GM23248 (cell line): ENCODE measurements around the gene MYCN. TPM values are rescaled to one million over a fixed set of nuclear protein-coding genes. Genes with fewer than 3 reads are reported as not detected.

Experiments used
- DNase-seq: peaks from one replicate; pipeline ENCODE4 v3.0.0-alpha.2; 2015
- H2AFZ ChIP-seq: fragments of 200-600 bp; sonication (generic); 2 replicates; pipeline ENCODE4 v1.6.1; 2016; ENCODE audit warnings: antibody characterized with exemption
- H3F3A ChIP-seq: fragments of 200-600 bp; sonication (generic); 2 replicates; pipeline ENCODE4 v1.6.1; 2016; ENCODE audit warnings: mild to moderate bottlenecking, antibody characterized with exemption, mixed run types; ENCODE audit not compliant: insufficient read depth
- H3K27ac ChIP-seq: fragments of 200-600 bp; sonication (generic); 2 replicates; pipeline ENCODE4 v1.5.1; 2016; ENCODE audit warnings: mild to moderate bottlenecking
- H3K27me3 ChIP-seq: fragments of 200-600 bp; sonication (generic); replicated peaks from 2 replicates; pipeline ENCODE4 v1.6.1; 2016; ENCODE audit warnings: mild to moderate bottlenecking; ENCODE audit not compliant: insufficient read depth
- H3K36me3 ChIP-seq: fragments of 200-600 bp; sonication (generic); 2 replicates; pipeline ENCODE4 v1.6.1; 2016; ENCODE audit warnings: low read depth, mild to moderate bottlenecking
- H3K4me1 ChIP-seq: fragments of 200-600 bp; sonication (generic); 2 replicates; pipeline ENCODE4 v1.6.1; 2016; ENCODE audit warnings: mild to moderate bottlenecking; ENCODE audit not compliant: insufficient read depth
- H3K4me2 ChIP-seq: fragments of 200-600 bp; sonication (generic); one replicate; pipeline ENCODE4 v1.6.1; 2016; ENCODE audit warnings: mild to moderate bottlenecking; ENCODE audit not compliant: unreplicated experiment
- H3K4me3 ChIP-seq: fragments of 200-600 bp; sonication (generic); 2 replicates; pipeline ENCODE4 v1.5.1; 2016; ENCODE audit warnings: mild to moderate bottlenecking
- H3K79me2 ChIP-seq: fragments of 200-600 bp; sonication (generic); 2 replicates; pipeline ENCODE4 v1.6.1; 2016; ENCODE audit warnings: mild to moderate bottlenecking; ENCODE audit not compliant: insufficient read depth
- H3K9ac ChIP-seq: fragments of 200-600 bp; sonication (generic); 2 replicates; pipeline ENCODE4 v1.6.1; 2016; ENCODE audit warnings: mild to moderate bottlenecking
- H3K9me2 ChIP-seq: fragments of 200-600 bp; sonication (generic); 2 replicates; pipeline ENCODE4 v1.6.1; 2016; ENCODE audit warnings: mixed run types, mild to moderate bottlenecking, moderate library complexity; ENCODE audit not compliant: insufficient read depth
- H3K9me3 ChIP-seq: fragments of 200-600 bp; sonication (generic); one replicate; pipeline ENCODE4 v1.6.1; 2017; ENCODE audit warnings: low read depth
- H4K20me1 ChIP-seq: fragments of 200-600 bp; sonication (generic); 2 replicates; pipeline ENCODE4 v1.6.0; 2016; ENCODE audit not compliant: insufficient read depth
- EZH2 ChIP-seq: fragments of 200-600 bp; sonication (generic); IDR thresholded peaks from 2 replicates; pipeline ENCODE4 v1.6.1; 2018; ENCODE audit warnings: antibody characterized with exemption, mild to moderate bottlenecking; ENCODE audit not compliant: insufficient read depth, poor library complexity, severe bottlenecking
- EZH2phosphoT487 ChIP-seq: fragments of 200-600 bp; sonication (generic); IDR thresholded peaks from 2 replicates; pipeline ENCODE4 v1.6.1; 2018; ENCODE audit warnings: antibody characterized with exemption, moderate library complexity, mild to moderate bottlenecking, low read depth; ENCODE audit not compliant: insufficient read depth
- WGBS, 2 experiments: methylation state at CpG; one replicate each; pipeline ENCODE4 v1.1.6; 2015 to 2017; ENCODE audit warnings: low lambda C conversion rate in 2 of 2, low coverage in 1 of 2; ENCODE audit errors: missing lambda C conversion rate in 2 of 2; 5-methylcytosine and 5-hydroxymethylcytosine counted together
- in situ Hi-C: fragments of 300-500 bp; cut with MboI; formaldehyde crosslinking; loops from 2 replicates; pipeline ENCODE4 v1.15.0; 2020
- polyA plus RNA-seq: library from polyadenylated mRNA; unstranded; fragments of >200 nt; fragmentation: Nextera tagmentation; extraction: Ambion mirVana; gene quantifications from 2 replicates; pipeline ENCODE4 v1.2.1, GENCODE V29; 2016
- total RNA-seq: library from RNA; depleted of rRNA; stranded (reverse); fragments of >200 nt; shearing (Covaris generic); gene quantifications from 2 replicates; pipeline ENCODE4 v1.2.3, GENCODE V29; 2014

The MYCN gene
- total and polyA plus RNA-seq, 2 experiments from 2014 or later, result not detected

DNA sequence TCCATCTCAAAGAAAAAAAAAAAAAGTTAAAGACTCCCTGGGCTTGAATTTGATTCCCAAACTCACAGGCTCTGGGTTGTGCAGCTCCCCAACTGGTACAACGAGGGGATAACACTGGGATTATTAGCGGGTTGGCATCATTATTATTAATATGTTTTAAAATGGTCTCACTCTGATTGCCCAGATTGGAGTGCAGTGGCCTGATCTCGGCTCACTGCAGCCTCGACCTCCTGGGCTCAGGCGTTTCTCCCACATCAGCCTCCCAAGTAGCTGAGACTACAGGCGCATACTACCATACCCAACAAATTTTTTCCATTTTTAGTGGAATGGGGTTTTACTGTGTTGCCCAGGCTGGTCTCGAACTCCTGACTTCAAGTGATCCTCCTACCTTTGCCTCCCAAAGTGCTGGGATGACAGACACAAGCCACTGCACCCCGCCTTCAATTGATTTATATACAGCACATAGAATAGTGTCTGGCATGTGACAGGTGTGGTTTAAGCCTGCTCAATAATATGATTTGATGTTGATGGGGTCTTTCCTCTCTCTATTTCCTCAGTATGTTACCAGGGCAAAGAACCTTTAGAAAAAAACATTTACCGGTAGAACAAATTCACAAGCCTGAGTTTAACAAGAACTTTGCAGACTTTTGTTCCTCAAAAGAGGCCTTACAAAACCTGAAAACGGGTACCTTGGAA, 12.2 kb downstream of the MYCN start:
- no peaks in the 10 kb centered on the region for H3K79me2 ChIP-seq
- no peaks in the 10 kb centered on the region for H4K20me1 ChIP-seq
- TF ChIP-seq EZH2 (no peak), EZH2phosphoT487 (no peak)
- in situ Hi-C loops, result no loop called here
- H3K27me3 ChIP-seq, result no peaks in the 10 kb centered on the region
- no peak overlapping the region for H3K4me2 ChIP-seq
- no peak overlapping the region for H3K27ac ChIP-seq
- H3F3A ChIP-seq, result no peaks in the 10 kb centered on the region
- no peak overlapping the region for H2AFZ ChIP-seq
- H3K9me2 ChIP-seq, result no peaks in the 10 kb centered on the region
- no peak overlapping the region for H3K4me3 ChIP-seq
- no peaks in the 10 kb centered on the region for H3K36me3 ChIP-seq
- WGBS, 2 experiments, result 49 to 51% methylated on average over 9 to 10 of the region's 10 CpGs
- H3K4me1 ChIP-seq, result no peaks in the 10 kb centered on the region
- DNase-seq, result no peak
- no peaks in the 10 kb centered on the region for H3K9me3 ChIP-seq
- H3K9ac ChIP-seq, result no peak overlapping the region

DNA sequence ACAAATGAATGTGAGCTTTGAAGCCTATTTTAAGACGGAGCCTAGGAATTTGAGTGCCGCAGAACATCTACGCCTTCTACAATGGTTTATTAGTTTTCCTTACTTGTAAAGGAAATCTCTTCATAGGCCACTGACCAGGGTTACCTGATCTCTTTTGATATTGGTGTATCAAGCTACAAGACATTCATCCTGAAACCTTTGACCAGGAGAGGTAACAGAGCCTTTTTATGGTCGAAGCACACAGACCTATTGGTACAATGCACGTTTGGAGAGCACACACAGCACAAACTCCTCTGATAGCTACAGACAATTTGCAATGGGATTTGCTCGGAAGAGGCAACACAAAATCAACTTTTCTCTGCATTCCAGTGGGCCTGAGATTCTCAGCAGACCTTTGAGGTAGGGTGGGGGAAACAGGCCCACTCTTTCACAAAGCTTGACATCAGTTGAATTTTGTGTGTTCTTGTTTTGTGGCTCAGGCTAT, 12.8 kb downstream of the MYCN start:
- no peak for TF ChIP-seq EZH2phosphoT487
- no peak for TF ChIP-seq EZH2
- no peaks in the 10 kb centered on the region for H3K27me3 ChIP-seq

GRCh38 chr2:15953891-15954680, 13.7 kb downstream of the MYCN start:
- Histone ChIP-seq H3K9me3 (no peaks in the 10 kb centered on the region), H3F3A (no peaks in the 10 kb centered on the region), H2AFZ (no peak overlapping the region), H3K4me2 (no peak overlapping the region), H3K27me3 (no peaks in the 10 kb centered on the region), H3K27ac (no peak overlapping the region), H3K9ac (no peak overlapping the region), H3K4me1 (no peaks in the 10 kb centered on the region), H3K4me3 (no peak overlapping the region), H3K79me2 (no peaks in the 10 kb centered on the region), H3K9me2 (no peaks in the 10 kb centered on the region), H3K36me3 (no peaks in the 10 kb centered on the region), H4K20me1 (no peaks in the 10 kb centered on the region)
- in situ Hi-C loops, result no loop called here
- 16 to 23% methylated on average over 6 of the region's 6 CpGs for WGBS, 2 experiments
- DNase-seq, result no peak
- TF ChIP-seq EZH2 (no peak), EZH2phosphoT487 (no peak)

More for the DNA sequence above, 12.8 kb downstream of the MYCN start:
- H3F3A ChIP-seq, result no peaks in the 10 kb centered on the region
- no peaks in the 10 kb centered on the region for H4K20me1 ChIP-seq
- DNase-seq, result no peak
- H3K4me1 ChIP-seq, result no peaks in the 10 kb centered on the region
- no peaks in the 10 kb centered on the region for H3K9me3 ChIP-seq
- H3K9me2 ChIP-seq, result no peaks in the 10 kb centered on the region
- WGBS, 2 experiments, result 38 to 39% methylated on average over 6 of the region's 6 CpGs
- no peak overlapping the region for H3K27ac ChIP-seq
- no peak overlapping the region for H3K4me3 ChIP-seq
- H3K4me2 ChIP-seq, result no peak overlapping the region
- in situ Hi-C loops, result no loop called here
- no peaks in the 10 kb centered on the region for H3K36me3 ChIP-seq
- H2AFZ ChIP-seq, result no peak overlapping the region
- no peak overlapping the region for H3K9ac ChIP-seq
- no peaks in the 10 kb centered on the region for H3K79me2 ChIP-seq

- no peaks in the 10 kb centered on the region for H3K79me2 ChIP-seq
- no peaks in the 10 kb centered on the region for H3K36me3 ChIP-seq
- in situ Hi-C loops, result no loop called here
- no peak for DNase-seq
- no peaks in the 10 kb centered on the region for H3F3A ChIP-seq
- TF ChIP-seq EZH2phosphoT487 (no peak), EZH2 (no peak)
- no peaks in the 10 kb centered on the region for H3K9me3 ChIP-seq
- no peaks in the 10 kb centered on the region for H4K20me1 ChIP-seq
- H3K4me2 ChIP-seq, result no peak overlapping the region
- no peaks in the 10 kb centered on the region for H3K27me3 ChIP-seq
- no peak overlapping the region for H3K9ac ChIP-seq
- H3K4me3 ChIP-seq, result no peak overlapping the region
- 57% methylated on average over 8 of the region's 8 CpGs for WGBS, 2 experiments
- no peaks in the 10 kb centered on the region for H3K9me2 ChIP-seq
- no peak overlapping the region for H3K27ac ChIP-seq
- no peak overlapping the region for H2AFZ ChIP-seq
- no peaks in the 10 kb centered on the region for H3K4me1 ChIP-seq
Measured at GRCh38 chr2:15954761-15955160, 14.4 kb downstream of the MYCN start.
